GM12878 (cell line): ENCODE results near the gene GRAMD1B. TPM values are rescaled to one million over a fixed set of nuclear protein-coding genes. Genes with fewer than 3 reads are reported as not detected.

Source experiments
- ATAC-seq: fragments of 200-7000 bp; cut with Tn5 transposase; 3 replicates; pipeline ENCODE4 v1.9.1; 2020; ENCODE audit warnings: mild to moderate bottlenecking, moderate library complexity
- BruUV-seq: library from RNA; stranded (reverse); fragments of 400-500 nt; replicated peaks from 2 replicates; lab custom pipeline; 2021; lab: Mats Ljungman, UMichigan
- CTCF ChIA-PET: fragments of 300-600 bp; sonication (Branson Sonifier 250); formaldehyde crosslinking; extraction: SDS; loops from one replicate; lab custom pipeline; 2021; ENCODE audit warnings: inconsistent platforms; lab: Yijun Ruan, JAX
- POLR2A ChIA-PET: fragments of 350-600 bp; formaldehyde crosslinking; extraction: SDS; loops from one replicate; lab custom pipeline; 2021; ENCODE audit warnings: inconsistent platforms; lab: Charles Lee
- RAD21 ChIA-PET: fragments of 300-600 bp; sonication (Branson Sonifier 250); formaldehyde crosslinking; loops from one replicate; lab custom pipeline; 2023; ENCODE audit warnings: antibody characterized with exemption; ENCODE audit not compliant: unreplicated experiment; lab: Charles Lee
- SMC1A ChIA-PET: fragments of 300-600 bp; sonication (Branson Sonifier 250); formaldehyde crosslinking; loops from one replicate; lab custom pipeline; 2023; ENCODE audit not compliant: unreplicated experiment, uncharacterized antibody; lab: Charles Lee
- DNase-seq: peaks from one replicate; pipeline ENCODE4 v3.0.0-alpha.2; 2011; ENCODE audit warnings: low read depth, low spot score
- FAIRE-seq: peaks from 3 replicates; lab custom pipeline; 2011; peaks lifted over from hg19 to GRCh38; lab: Jason Lieb, UNC
- H2AFZ ChIP-seq: 2 replicates; pipeline ENCODE4 v1.6.0; 2011; ENCODE audit warnings: low read depth, low read length, control low read depth; ENCODE audit not compliant: control insufficient read depth
- H3K27ac ChIP-seq: 2 replicates; pipeline ENCODE4 v1.5.1; 2011; ENCODE audit warnings: control low read depth; ENCODE audit not compliant: control insufficient read depth, insufficient read depth
- H3K27me3 ChIP-seq, 2 experiments: replicated peaks in 1 of 2; 2 replicates each; pipeline versions ENCODE4 v1.6.0 to v1.6.1; 2011; ENCODE audit warnings: low read length in 1 of 2; ENCODE audit not compliant: control insufficient read depth in 2 of 2, insufficient read depth in 2 of 2
- H3K36me3 ChIP-seq, 2 experiments: 2 replicates each; pipeline ENCODE4 v1.5.1; 2011; ENCODE audit warnings: low read length in 1 of 2; ENCODE audit not compliant: control insufficient read depth in 2 of 2, insufficient read depth in 2 of 2
- H3K4me1 ChIP-seq: 2 replicates; pipeline ENCODE4 v1.6.1; 2011; ENCODE audit warnings: mild to moderate bottlenecking, low read length, moderate library complexity, mixed read lengths; ENCODE audit not compliant: control insufficient read depth, insufficient read depth
- H3K4me2 ChIP-seq: 2 replicates; pipeline ENCODE4 v1.6.0; 2011; ENCODE audit warnings: control low read depth; ENCODE audit not compliant: control insufficient read depth, insufficient read depth
- H3K4me3 ChIP-seq: fragments of 200-600 bp; sonication (generic); 2 replicates; pipeline ENCODE4 v1.5.1; 2016
- H3K79me2 ChIP-seq: 2 replicates; pipeline ENCODE4 v1.6.0; 2011; ENCODE audit warnings: low read length; ENCODE audit not compliant: control insufficient read depth, insufficient read depth
- H3K9ac ChIP-seq: 2 replicates; pipeline ENCODE4 v1.8.0; 2011; ENCODE audit warnings: low read length, control low read depth, mixed read lengths; ENCODE audit not compliant: control insufficient read depth, insufficient read depth
- H3K9me3 ChIP-seq: replicated peaks from 3 replicates; pipeline ENCODE4 v1.5.1; 2011; ENCODE audit warnings: mild to moderate bottlenecking, low read length; ENCODE audit not compliant: control insufficient read depth, insufficient read depth
- H4K20me1 ChIP-seq: 2 replicates; pipeline ENCODE4 v1.6.0; 2011; ENCODE audit not compliant: control insufficient read depth, insufficient read depth
- CUX1 ChIP-seq: IDR thresholded peaks from 2 replicates; pipeline ENCODE4 v1.6.1; 2012; ENCODE audit warnings: improper control_type of control experiment, low read depth, low read length; ENCODE audit not compliant: insufficient replicate concordance
- DPF2 ChIP-seq: fragments of 450-650 bp; IDR thresholded peaks from 2 replicates; pipeline ENCODE4 v1.6.1; 2017; ENCODE audit warnings: mild to moderate bottlenecking
- E2F4 ChIP-seq: IDR thresholded peaks from 2 replicates; pipeline ENCODE4 v1.6.1; 2012; ENCODE audit warnings: low read depth, low read length, improper control_type of control experiment
- EED ChIP-seq: sonication (generic); IDR thresholded peaks from 2 replicates; pipeline ENCODE4 v1.6.1; 2016; ENCODE audit warnings: antibody characterized with exemption, low read depth
- LARP7 ChIP-seq: fragments of 450-650 bp; IDR thresholded peaks from 2 replicates; pipeline ENCODE4 v1.6.1; 2017; ENCODE audit warnings: mild to moderate bottlenecking
- PAX5 ChIP-seq: IDR thresholded peaks from 2 replicates; pipeline ENCODE4 v1.6.1; 2011; ENCODE audit warnings: low read depth, low read length, borderline replicate concordance
- RAD51 ChIP-seq: fragments of 450-650 bp; IDR thresholded peaks from 2 replicates; pipeline ENCODE4 v1.6.1; 2016; ENCODE audit warnings: moderate library complexity, mild to moderate bottlenecking, inconsistent platforms
- SIN3A ChIP-seq: IDR thresholded peaks from 2 replicates; pipeline ENCODE4 v1.6.1; 2012; ENCODE audit warnings: low read depth, low read length, improper control_type of control experiment
- WRNIP1 ChIP-seq: IDR thresholded peaks from 2 replicates; pipeline ENCODE4 v1.6.1; 2011; ENCODE audit warnings: low read depth, low read length, improper control_type of control experiment, borderline replicate concordance
- WGBS: methylation state at CpG from one replicate; pipeline ENCODE4 v1.1.6; 2016; ENCODE audit warnings: low lambda C conversion rate; ENCODE audit not compliant: insufficient replicate concordance, insufficient coverage; ENCODE audit errors: missing lambda C conversion rate; 5-methylcytosine and 5-hydroxymethylcytosine counted together
- in situ Hi-C: fragments of 300-500 bp; cut with MboI; formaldehyde crosslinking; loops from 9 replicates; pipeline ENCODE4 v1.14.3; 2018; ENCODE audit warnings: mixed read lengths
- intact Hi-C: fragments of 100-400 bp; cut with micrococcal nuclease; formaldehyde crosslinking; loops from one replicate; pipeline ENCODE4 v1.14.2; 2022; ENCODE audit not compliant: unreplicated experiment
- polyA plus RNA-seq, 11 experiments: library from polyadenylated mRNA; depleted of rRNA in 4 of 11; unstranded in 6 of 11; stranded (reverse) in 5 of 11; fragments of >200 nt; fragmentation: Nextera tagmentation in 4 of 11; fragmentation: Illumina TruSeq in 1 of 11; extraction: Ambion mirVana in 4 of 11; extraction: Trizol in 1 of 11; gene quantifications; 1 replicate in 1 of 11; 2 replicates in 10 of 11; pipeline versions ENCODE4 v1.2.1 to v1.2.3, GENCODE V29; 2011 to 2016; ENCODE audit warnings: inconsistent platforms in 2 of 11, missing spikeins in 2 of 11, low read depth in 1 of 11
- total RNA-seq, 4 experiments: library from RNA; depleted of rRNA in 3 of 4; stranded (reverse); fragments of >200 nt in 3 of 4; fragmentation: Illumina TruSeq in 1 of 4; extraction: Trizol in 1 of 4; gene quantifications; 2 replicates each; pipeline versions ENCODE4 v1.2.1 to v1.2.3, GENCODE V29; 2013 to 2021

Gene GRAMD1B
- total and polyA plus RNA-seq, 10 of the 15 experiments (the other 5 are each of a cell fraction or from before 2014, with no cell fraction given), result 1.9 to 49.1 (median 26.9) TPM

- Histone ChIP-seq H3K9ac (no peak overlapping the region), H4K20me1 (no peaks in the 10 kb centered on the region), H2AFZ (peak overlapping the region; percentile 41), H3K4me1 (peaks cover 39% of the 10 kb centered on the region), H3K36me3 (peaks cover 0 to 2% of the 10 kb centered on the region in 2 experiments; a peak in 2 of 4 replicates), H3K79me2 (peaks cover 4% of the 10 kb centered on the region; the same call in 1 of the 2 replicates), H3K4me3 (no peak overlapping the region), H3K4me2 (peak overlapping the region; percentile 47), H3K27me3 (no peaks in the 10 kb centered on the region), H3K9me3 (no peaks in the 10 kb centered on the region; the same call in 2 of the 3 replicates), H3K27ac (peak overlapping the region; percentile 7)
- ChIA-PET CTCF (interaction anchor here (1.2 to 1.8 kb wide), 2 partner anchors 16 to 90 kb away, joined by 4 to 10 read pairs; no protein-coding TSS in a partner anchor), RAD21 (interaction anchor here (1.1 to 8.1 kb wide), 4 partner anchors 9 to 15 kb away, joined by 3 to 34 read pairs (median 4); no protein-coding TSS in a partner anchor), SMC1A (interaction anchor here (1.8 to 15.3 kb wide), 4 partner anchors 10 to 20 kb away, joined by 5 to 157 read pairs (median 34); no protein-coding TSS in a partner anchor), POLR2A (interaction anchor here (1.4 to 1.8 kb wide), 3 partner anchors 10 to 11 kb away, joined by 3 to 6 read pairs (median 4); no protein-coding TSS in a partner anchor)
- 74% methylated on average over 6 of the region's 6 CpGs for WGBS
- in situ Hi-C loops, result no loop called here
- FAIRE-seq (no peak), ATAC-seq (peak; percentile 30), DNase-seq (no peak)
- 0 out of 2 replicates have a peak, but pooled peaks have one; percentile 20 for TF ChIP-seq RAD51
- TF ChIP-seq DPF2, result no peak
- peak; percentile 55 for TF ChIP-seq EED
- intact Hi-C loops, result no loop called here
- no TSS peak for BruUV-seq
These were observed 38.3 kb upstream of the GRAMD1B start for GRCh38 chr11:123391646-123392348.

GRCh38 chr11:123392431-123392830 lies 37.6 kb upstream of the GRAMD1B start:
- intact Hi-C loops, result no loop called here
- no TSS peak for BruUV-seq
- ATAC-seq, result peak; percentile 42
- Histone ChIP-seq H2AFZ (peak overlapping the region; percentile 41; the same call in 1 of the 2 replicates), H3K36me3 (no peaks in the 10 kb centered on the region), H3K27me3 (no peaks in the 10 kb centered on the region), H3K4me1 (peaks cover 34% of the 10 kb centered on the region), H3K79me2 (peaks cover 4% of the 10 kb centered on the region; the same call in 1 of the 2 replicates), H3K9ac (no peak overlapping the region), H3K9me3 (no peaks in the 10 kb centered on the region; the same call in 2 of the 3 replicates), H4K20me1 (no peaks in the 10 kb centered on the region), H3K4me2 (peak overlapping the region; percentile 47), H3K27ac (peak overlapping the region; percentile 7), H3K4me3 (no peak overlapping the region)
- ChIA-PET RAD21 (interaction anchor here (0.9 to 8.1 kb wide), 8 partner anchors 9 to 86 kb away, joined by 3 to 34 read pairs (median 5); no protein-coding TSS in a partner anchor), CTCF (interaction anchor here (1.4 to 6.4 kb wide), 3 partner anchors 8 to 14 kb away, joined by 3 to 58 read pairs (median 4); no protein-coding TSS in a partner anchor), POLR2A (interaction anchor here (0.9 to 1.8 kb wide), 4 partner anchors 11 to 16 kb away, joined by 3 to 6 read pairs (median 4); no protein-coding TSS in a partner anchor), SMC1A (interaction anchor here (1.0 to 15.3 kb wide), 6 partner anchors 10 to 100 kb away, joined by 3 to 157 read pairs (median 8); no protein-coding TSS in a partner anchor)
- DNase-seq, result no peak
- in situ Hi-C loops, result no loop called here
- no peak for FAIRE-seq
- no peak for TF ChIP-seq SIN3A
- no peak for TF ChIP-seq LARP7
- TF ChIP-seq E2F4, result no peak
- TF ChIP-seq PAX5, result no peak
- no peak for TF ChIP-seq WRNIP1
- no peak for TF ChIP-seq CUX1
